ENCODE results near the gene IFNA5. TPM values are rescaled to one million over a fixed set of nuclear protein-coding genes. Genes with fewer than 3 reads are reported as not detected.

Gene IFNA5
- total and polyA plus RNA-seq, 2 of the 13 experiments (the other 11 are each of a cell fraction or from before 2014, with no cell fraction given) = not detected

GRCh38 chr9:21322911-21323461 lies 17.9 kb upstream of the IFNA5 start (continued):
- TF ChIP-seq ZNF318 (CRISPR knock-in tag; IDR thresholded peaks at IDR 0.05) (no peak), DNMT3B (CRISPR knock-in tag; conservative IDR thresholded peaks at IDR 0.05) (no peak), ZNF432 (CRISPR knock-in tag; IDR thresholded peaks at IDR 0.05; ENCODE audit: borderline replicate concordance) (no peak), GATAD2A (CRISPR knock-in tag; IDR thresholded peaks at IDR 0.05) (no peak)

- intact Hi-C loops (cut with micrococcal nuclease; ENCODE audit: unreplicated experiment) (no loop called here), in situ Hi-C loops (cut with HindIII; ENCODE audit: extremely low pct_ligation_motif_present, low pct_unique_long_range_greater_than_20kb) (no loop called here)
- H3K4me3 ChIP-seq (replicated peaks in 1 of 3; ENCODE audit: insufficient read depth in 1 of 3, low read depth in 2 of 3, low read length in 3 of 3) = no peak overlapping the region
- H3K27ac ChIP-seq (ENCODE audit: extremely low read length, insufficient read depth, low read length) = no peak overlapping the region
- ATAC-seq (no peak), DNase-seq (ENCODE audit: low spot score) (no peak), FAIRE-seq (no peak)
- POLR2A ChIA-PET = no interaction called here
- CTCF ChIA-PET (ENCODE audit: low intra/inter-chr PET ratio, low total read pairs) = no interaction called here
- no peaks in the 10 kb centered on the region for H3K79me2 ChIP-seq (ENCODE audit: insufficient read depth, low read length)
- no peaks in the 10 kb centered on the region for H3K4me1 ChIP-seq (ENCODE audit: insufficient read depth, low read length)
- no peak overlapping the region for H2AFZ ChIP-seq (ENCODE audit: low read length)
- no peaks in the 10 kb centered on the region for H4K20me1 ChIP-seq (ENCODE audit: insufficient read depth, low read length)
- no peaks in the 10 kb centered on the region for H3K9me3 ChIP-seq (ENCODE audit: low read length)
- peaks cover 0 to 11% of the 10 kb centered on the region in 2 experiments; a peak in 1 of 5 replicates for H3K36me3 ChIP-seq (replicated peaks in 1 of 2; ENCODE audit: control insufficient read depth in 1 of 2, insufficient read depth in 2 of 2, low read length in 2 of 2)
- H3K27me3 ChIP-seq (ENCODE audit: control insufficient read depth in 1 of 2, insufficient read depth in 2 of 2, low read length in 2 of 2) = no peaks in the 10 kb centered on the region
- H3K4me2 ChIP-seq (ENCODE audit: low read depth, low read length) = no peak overlapping the region
- WGBS (ENCODE audit: low lambda C conversion rate) = 86% methylated on average over 2 of the region's 2 CpGs
- H3K9ac ChIP-seq (ENCODE audit: insufficient read depth, low read depth, low read length) = no peak overlapping the region
- no TSS peak for BruUV-seq (replicated peaks)
- TF ChIP-seq MED13 (CRISPR knock-in tag; IDR thresholded peaks at IDR 0.05) (no peak), NFE2L2 (IDR thresholded peaks at IDR 0.05; ENCODE audit: low read length) (no peak), ZHX1 (CRISPR knock-in tag; IDR thresholded peaks at IDR 0.05; ENCODE audit: low read depth) (no peak), PATZ1 (CRISPR knock-in tag; IDR thresholded peaks at IDR 0.05) (no peak), HDAC1 (CRISPR knock-in tag; IDR thresholded peaks at IDR 0.05) (no peak), TBX3 (IDR thresholded peaks at IDR 0.05; ENCODE audit: borderline replicate concordance) (no peak), ZNF652 (CRISPR knock-in tag; IDR thresholded peaks at IDR 0.05; ENCODE audit: borderline replicate concordance, low read depth) (no peak)
Observed at GRCh38 chr9:21320465-21320864, 15.4 kb upstream of the IFNA5 start.

All from HepG2 (cell line).